Neural crest cell (in vitro differentiated cells): ENCODE results near the gene KLK11. TPM values are rescaled to one million over a fixed set of nuclear protein-coding genes. Genes with fewer than 3 reads are reported as not detected.

Experiments used
- DNase-seq: peaks from one replicate; pipeline ENCODE4 v3.0.0; 2021; ENCODE audit warnings: low read depth, mixed read lengths, low spot score
- H3K27ac Mint-ChIP-seq: one replicate; pipeline ENCODE4 v1.8.0; 2021; ENCODE audit warnings: mild to moderate bottlenecking, mixed read lengths; ENCODE audit not compliant: unreplicated experiment
- H3K27me3 Mint-ChIP-seq: 2 replicates; pipeline ENCODE4 v1.8.0; 2021; ENCODE audit warnings: low read depth, mild to moderate bottlenecking, mixed read lengths
- H3K36me3 Mint-ChIP-seq: 2 replicates; pipeline ENCODE4 v1.8.0; 2021; ENCODE audit warnings: low read depth, mild to moderate bottlenecking, mixed read lengths
- H3K4me1 Mint-ChIP-seq: 2 replicates; pipeline ENCODE4 v1.8.0; 2021; ENCODE audit warnings: mixed read lengths
- H3K4me3 Mint-ChIP-seq: one replicate; pipeline ENCODE4 v1.8.0; 2021; ENCODE audit warnings: mild to moderate bottlenecking, mixed read lengths
- H3K9me3 Mint-ChIP-seq: 2 replicates; pipeline ENCODE4 v1.8.0; 2021; ENCODE audit warnings: mixed read lengths
- CTCF ChIP-seq: fragments of 200-600 bp; sonication (generic); conservative IDR thresholded peaks from 2 replicates; pipeline ENCODE4 v1.5.0; 2021; ENCODE audit warnings: antibody characterized with exemption, mild to moderate bottlenecking
- total RNA-seq: library from RNA; stranded (reverse); gene quantifications from 2 replicates; pipeline ENCODE4 v1.2.1, GENCODE V29; 2021

Gene KLK11
- total RNA-seq, 1 donor from 2014 or later: not detected

GRCh38 chr19:51003316-51003715, 23.1 kb downstream of the KLK11 start:
- DNase-seq: no peak
- TF ChIP-seq CTCF: no peak
- Mint-ChIP-seq H3K4me1 (no peaks in the 10 kb centered on the region), H3K36me3 (no peaks in the 10 kb centered on the region), H3K4me3 (no peak overlapping the region), H3K27ac (no peak overlapping the region), H3K27me3 (peaks cover 70% of the 10 kb centered on the region), H3K9me3 (no peaks in the 10 kb centered on the region)

DNA sequence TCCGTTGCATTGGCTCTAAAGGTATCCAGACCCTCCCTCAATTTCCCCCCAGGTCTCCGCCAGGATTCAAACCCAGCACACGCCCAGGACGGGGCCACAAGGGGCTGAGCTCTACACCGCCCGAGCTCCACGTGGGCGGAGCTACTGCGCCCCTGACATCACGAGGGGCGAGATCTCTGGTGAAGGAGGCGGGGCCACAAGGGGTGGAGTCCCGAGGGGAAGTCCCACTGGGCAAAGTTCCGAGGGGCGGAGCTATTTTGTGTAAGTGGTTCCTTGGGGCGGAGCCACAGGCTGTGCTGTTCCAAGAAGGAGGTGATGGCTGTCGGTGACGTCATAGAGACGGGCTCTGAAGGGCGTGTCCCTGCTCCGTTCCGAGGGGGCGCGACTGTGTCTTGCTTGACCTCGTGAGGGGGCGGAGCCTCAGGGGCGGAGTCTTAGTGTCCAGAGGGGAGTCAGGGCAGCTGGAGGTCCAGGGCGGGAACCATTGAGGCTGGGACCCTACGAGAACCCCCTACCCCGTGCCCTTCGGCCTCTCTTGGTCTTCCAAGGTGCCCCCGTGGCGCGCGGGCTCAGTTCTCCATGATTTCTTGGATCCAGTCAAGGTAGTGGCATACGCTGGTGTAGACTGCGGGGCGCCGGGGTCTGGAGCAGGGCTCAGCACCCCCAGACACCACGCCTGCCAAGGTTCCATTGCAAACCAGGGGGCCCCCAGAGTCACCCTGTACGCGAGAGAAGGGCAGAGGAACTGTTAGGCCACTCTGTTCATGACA, 23.7 kb downstream of the KLK11 start:
- Mint-ChIP-seq H3K27me3 (peaks cover 76% of the 10 kb centered on the region), H3K36me3 (no peaks in the 10 kb centered on the region), H3K4me1 (no peaks in the 10 kb centered on the region), H3K9me3 (no peaks in the 10 kb centered on the region), H3K27ac (no peak overlapping the region), H3K4me3 (no peak overlapping the region)
- DNase-seq: no peak
- no peak for TF ChIP-seq CTCF

DNA sequence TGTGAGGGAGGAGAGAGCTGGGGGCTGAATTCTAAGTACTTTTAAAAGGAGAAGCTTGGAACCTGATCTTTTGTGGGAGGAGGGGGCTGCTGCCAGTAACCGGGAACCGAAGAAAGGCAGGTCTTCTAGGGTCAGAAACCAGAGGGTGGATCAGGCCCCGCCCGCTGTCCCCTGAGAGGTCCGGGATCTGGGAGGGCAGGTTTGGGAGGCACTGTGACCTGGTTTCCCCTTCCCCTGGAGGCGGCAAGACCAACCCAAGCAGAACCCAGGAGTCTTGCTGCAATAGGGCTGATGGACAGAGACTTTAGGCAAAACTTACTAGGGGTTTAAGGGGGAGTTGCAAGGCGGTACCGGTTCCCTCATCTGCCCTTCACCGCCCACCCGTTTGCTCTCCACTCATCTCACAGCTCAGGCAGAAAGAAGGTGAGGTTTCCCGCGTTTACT, 24.3 kb downstream of the KLK11 start:
- H3K4me3 Mint-ChIP-seq: no peak overlapping the region
- no peak overlapping the region for H3K27ac Mint-ChIP-seq

DNA sequence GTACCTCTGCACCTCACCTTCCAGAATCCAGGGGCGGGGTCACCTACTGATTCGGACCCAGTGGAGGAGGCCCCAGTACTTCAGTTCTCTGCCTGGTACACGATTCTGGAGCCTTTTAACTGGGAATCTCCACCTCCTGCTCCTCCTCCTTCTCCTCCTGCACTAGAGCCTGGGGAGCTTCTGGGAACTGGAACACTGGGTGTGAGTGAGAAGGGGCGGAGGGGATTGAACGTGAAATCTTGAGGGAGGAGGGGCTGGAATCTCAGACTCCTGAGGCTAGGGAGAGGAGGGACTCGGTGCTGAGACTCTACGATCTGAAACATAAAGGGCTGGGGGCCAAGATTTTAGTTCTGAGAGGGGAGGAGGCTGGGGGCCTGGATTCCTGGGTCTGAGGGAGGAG, 24.9 kb downstream of the KLK11 start, which contains the start of gene KLK8:
Gene KLK8, minus strand, starts transcription at position 90 of the 400 bp plus-strand sequence. CDS start 437 bp downstream, outside the sequence.
- Mint-ChIP-seq H3K27me3 (peaks cover 76% of the 10 kb centered on the region), H3K4me1 (no peaks in the 10 kb centered on the region), H3K27ac (peak within 1 kb of the TSS; percentile 27), H3K4me3 (no peak within 1 kb of the TSS), H3K9me3 (no peaks in the 10 kb centered on the region), H3K36me3 (no peaks in the 10 kb centered on the region)
- DNase-seq: no peak
- TF ChIP-seq CTCF: no peak

More for the DNA sequence above, 24.3 kb downstream of the KLK11 start:
- DNase-seq: no peak
- H3K4me1 Mint-ChIP-seq: no peaks in the 10 kb centered on the region
- no peaks in the 10 kb centered on the region for H3K9me3 Mint-ChIP-seq
- TF ChIP-seq CTCF: no peak
- no peaks in the 10 kb centered on the region for H3K36me3 Mint-ChIP-seq
- H3K27me3 Mint-ChIP-seq: peaks cover 76% of the 10 kb centered on the region

GRCh38 chr19:51000981-51001380, 25.4 kb downstream of the KLK11 start:
- Mint-ChIP-seq H3K4me1 (no peaks in the 10 kb centered on the region), H3K36me3 (no peaks in the 10 kb centered on the region), H3K4me3 (no peak overlapping the region), H3K9me3 (no peaks in the 10 kb centered on the region), H3K27ac (peak overlapping the region; percentile 27), H3K27me3 (peaks cover 76% of the 10 kb centered on the region)
- no peak for DNase-seq
- TF ChIP-seq CTCF: no peak
